Subcutaneous abdominal adipose tissue (tissue), 5 donors: ENCODE measurements around the gene SLF1.
"Not testable (repeated sequence)": the region's sequence is repeated elsewhere in the genome, so short reads cannot be mapped to it uniquely, and the experiment has no call there.

Experiments
- H3K27ac ChIP-seq: one replicate; pipeline ENCODE4 v1.7.0; 2013; ENCODE audit warnings: low read depth, mild to moderate bottlenecking, inconsistent platforms, low read length, moderate library complexity
- H3K27me3 ChIP-seq, 5 donors: one replicate each; pipeline ENCODE4 v1.7.0; 2013; ENCODE audit warnings: low read length in 5 of 5, inconsistent platforms in 1 of 5; ENCODE audit not compliant: control insufficient read depth in 5 of 5, insufficient read depth in 4 of 5
- H3K36me3 ChIP-seq, 5 donors: one replicate each; pipeline ENCODE4 v1.7.0; 2013; ENCODE audit warnings: low read length in 5 of 5; ENCODE audit not compliant: control insufficient read depth in 5 of 5, insufficient read depth in 5 of 5
- H3K4me1 ChIP-seq, 5 donors: one replicate each; pipeline ENCODE4 v1.7.0; 2013; ENCODE audit warnings: low read length in 5 of 5, mild to moderate bottlenecking in 3 of 5, moderate library complexity in 1 of 5; ENCODE audit not compliant: control insufficient read depth in 5 of 5, insufficient read depth in 5 of 5
- H3K4me3 ChIP-seq, 5 donors: one replicate each; pipeline ENCODE4 v1.7.0; 2013; ENCODE audit warnings: low read length in 5 of 5, low read depth in 1 of 5
- H3K9ac ChIP-seq, 5 donors: one replicate each; pipeline ENCODE4 v1.7.0; 2013; ENCODE audit warnings: low read length in 5 of 5, mild to moderate bottlenecking in 4 of 5, moderate library complexity in 3 of 5
- H3K9me3 ChIP-seq, 5 donors: one replicate each; pipeline ENCODE4 v1.7.0; 2013; ENCODE audit warnings: low read length in 5 of 5; ENCODE audit not compliant: control insufficient read depth in 5 of 5
- donor health status: healthy.
- donor health status: healthy.
- donor health status: healthy.
- donor health status: healthy.
- donor health status: healthy.

The SLF1 gene

GRCh38 chr5:94618493-94619328 lies at the start of gene SLF1, which contains the start of gene KIAA0825:
Gene SLF1, plus strand, starts transcription at chr5:94618669. Its CDS starts 10,142 bp downstream, at chr5:94628811.
Gene KIAA0825, minus strand, starts transcription at chr5:94618604. Its CDS starts 81,478 bp downstream, at chr5:94537126.
- Histone ChIP-seq H3K4me1 (peaks cover 0 to 19% (median 15%) of the 10 kb centered on the region in 5 donors), H3K27ac (peak within 1 kb of the TSS; percentile 81), H3K4me3 (peak within 1 kb of the TSS; percentile 90 to 99 (median 99)), H3K9ac (peak within 1 kb of the TSS; percentile 80 to 90 (median 85)), H3K9me3 (no peaks in the 10 kb centered on the region), H3K27me3 (no peaks in the 10 kb centered on the region), H3K36me3 (no peaks in the 10 kb centered on the region)

- no peak overlapping the region for H3K27ac ChIP-seq
- no peaks in the 10 kb centered on the region for H3K36me3 ChIP-seq
- H3K27me3 ChIP-seq: no peaks in the 10 kb centered on the region
- no peak overlapping the region for H3K9ac ChIP-seq
- no peak overlapping the region for H3K4me3 ChIP-seq
- no peaks in the 10 kb centered on the region for H3K4me1 ChIP-seq
- no peaks in the 10 kb centered on the region for H3K9me3 ChIP-seq
Measured at GRCh38 chr5:94571415-94571814, 47.1 kb upstream of the SLF1 start.

- not testable (repeated sequence) for H3K27me3 ChIP-seq, H3K36me3 ChIP-seq, H3K27ac ChIP-seq, H3K4me3 ChIP-seq, H3K9me3 ChIP-seq, H3K4me1 ChIP-seq, H3K9ac ChIP-seq
Measured at GRCh38 chr5:94573349-94573748, 45.1 kb upstream of the SLF1 start.

GRCh38 chr5:94575196-94575595 lies 43.3 kb upstream of the SLF1 start:
- no peaks in the 10 kb centered on the region for H3K27me3 ChIP-seq
- no peaks in the 10 kb centered on the region for H3K9me3 ChIP-seq
- no peak overlapping the region for H3K4me3 ChIP-seq
- no peak overlapping the region for H3K27ac ChIP-seq
- no peak overlapping the region for H3K9ac ChIP-seq
- no peaks in the 10 kb centered on the region for H3K36me3 ChIP-seq
- no peaks in the 10 kb centered on the region for H3K4me1 ChIP-seq

- H3K9ac ChIP-seq: no peak overlapping the region
- no peaks in the 10 kb centered on the region for H3K9me3 ChIP-seq
- no peak overlapping the region for H3K27ac ChIP-seq
- H3K36me3 ChIP-seq: no peaks in the 10 kb centered on the region
- no peak overlapping the region for H3K4me3 ChIP-seq
- no peaks in the 10 kb centered on the region for H3K4me1 ChIP-seq
- H3K27me3 ChIP-seq: no peaks in the 10 kb centered on the region
Measured at GRCh38 chr5:94577466-94578245, 40.8 kb upstream of the SLF1 start.

GRCh38 chr5:94595281-94595840 lies 23.1 kb upstream of the SLF1 start:
- H3K27ac ChIP-seq: no peak overlapping the region
- peak overlapping the region in 1 of 5 donors; percentile 44 for H3K4me3 ChIP-seq
- H3K36me3 ChIP-seq: no peaks in the 10 kb centered on the region
- peaks cover 0 to 4% (median 3%) of the 10 kb centered on the region in 5 donors for H3K9me3 ChIP-seq
- peaks cover 0 to 6% (median 5%) of the 10 kb centered on the region in 5 donors for H3K4me1 ChIP-seq
- H3K9ac ChIP-seq: no peak overlapping the region
- H3K27me3 ChIP-seq: no peaks in the 10 kb centered on the region

- Histone ChIP-seq H3K27me3 (no peaks in the 10 kb centered on the region), H3K9me3 (no peaks in the 10 kb centered on the region)
Measured at GRCh38 chr5:94613583-94613982, 4.9 kb upstream of the SLF1 start.

GRCh38 chr5:94614156-94614805 lies 4.2 kb upstream of the SLF1 start:
- Histone ChIP-seq H3K4me1 (peaks cover 0 to 14% (median 11%) of the 10 kb centered on the region in 5 donors), H3K9ac (no peak overlapping the region)

More at GRCh38 chr5:94613583-94613982, 4.9 kb upstream of the SLF1 start:
- H3K4me3 ChIP-seq: no peak overlapping the region
- no peak overlapping the region for H3K9ac ChIP-seq
- no peaks in the 10 kb centered on the region for H3K36me3 ChIP-seq
- H3K4me1 ChIP-seq: peaks cover 0 to 8% (median 6%) of the 10 kb centered on the region in 5 donors
- H3K27ac ChIP-seq: no peak overlapping the region

GRCh38 chr5:94615862-94616261 lies 2.6 kb upstream of the SLF1 start:
- Histone ChIP-seq H3K4me1 (peaks cover 0 to 19% (median 15%) of the 10 kb centered on the region in 5 donors), H3K27me3 (no peaks in the 10 kb centered on the region), H3K4me3 (no peak overlapping the region), H3K36me3 (no peaks in the 10 kb centered on the region), H3K9me3 (no peaks in the 10 kb centered on the region), H3K27ac (no peak overlapping the region), H3K9ac (no peak overlapping the region)

More at GRCh38 chr5:94614156-94614805, 4.2 kb upstream of the SLF1 start:
- H3K4me3 ChIP-seq: no peak overlapping the region
- H3K9me3 ChIP-seq: no peaks in the 10 kb centered on the region
- H3K27ac ChIP-seq: no peak overlapping the region
- H3K27me3 ChIP-seq: no peaks in the 10 kb centered on the region
- no peaks in the 10 kb centered on the region for H3K36me3 ChIP-seq
